HepG2 (cell line): ENCODE measurements around the gene RAN. TPM values are rescaled to one million over a fixed set of nuclear protein-coding genes. Genes with fewer than 3 reads are reported as not detected.

Experiments
- AHR ChIP-seq: IDR thresholded peaks from 2 replicates; pipeline ENCODE4 v1.6.1; 2018; ENCODE audit warnings: missing genetic modification reagents, missing compliant biosample characterization
- ARHGAP35 ChIP-seq: sonication (generic); formaldehyde crosslinking; IDR thresholded peaks from 2 replicates; pipeline ENCODE4 v1.9.0; 2022; ENCODE audit warnings: mild to moderate bottlenecking, inconsistent platforms, moderate library complexity, missing genetic modification reagents, borderline replicate concordance
- GATAD2A ChIP-seq: IDR thresholded peaks from 2 replicates; pipeline ENCODE4 v1.6.1; 2016
- HOXA3 ChIP-seq: sonication (generic); formaldehyde crosslinking; IDR thresholded peaks from 2 replicates; pipeline ENCODE4 v1.5.0; 2020; ENCODE audit warnings: missing genetic modification reagents
- PATZ1 ChIP-seq: sonication (generic); formaldehyde crosslinking; IDR thresholded peaks from 2 replicates; pipeline ENCODE4 v1.4.0; 2020; ENCODE audit warnings: missing genetic modification reagents
- SMAD1 ChIP-seq: sonication (generic); formaldehyde crosslinking; IDR thresholded peaks from 2 replicates; pipeline ENCODE4 v1.4.0; 2020; ENCODE audit warnings: missing genetic modification reagents, low read depth, mild to moderate bottlenecking, borderline replicate concordance
- SP4 ChIP-seq: sonication (generic); formaldehyde crosslinking; IDR thresholded peaks from 2 replicates; pipeline ENCODE4 v1.8.1; 2023; ENCODE audit warnings: mild to moderate bottlenecking, missing genetic modification reagents
- TRIM24 ChIP-seq: sonication (generic); formaldehyde crosslinking; IDR thresholded peaks from 2 replicates; pipeline ENCODE4 v1.8.0; 2022; ENCODE audit warnings: mild to moderate bottlenecking, missing genetic modification reagents
- USF2 ChIP-seq, 2 experiments: sonication (generic) in 1 of 2; formaldehyde crosslinking in 1 of 2; IDR thresholded peaks; 2 replicates each; pipeline versions ENCODE4 v1.5.1 to v1.6.1; 2011 to 2020; ENCODE audit warnings: borderline replicate concordance in 1 of 2, low read depth in 1 of 2, low read length in 1 of 2, mild to moderate bottlenecking in 1 of 2, missing genetic modification reagents in 1 of 2, moderate library complexity in 1 of 2
- ZNF142 ChIP-seq: sonication (generic); formaldehyde crosslinking; IDR thresholded peaks from 2 replicates; pipeline ENCODE4 v1.4.0; 2020; ENCODE audit warnings: missing genetic modification reagents
- ZNF891 ChIP-seq: sonication (generic); formaldehyde crosslinking; IDR thresholded peaks from 2 replicates; pipeline ENCODE4 v1.5.0; 2020; ENCODE audit warnings: mild to moderate bottlenecking, missing genetic modification reagents
- polyA plus RNA-seq, 8 experiments: library from polyadenylated mRNA; depleted of rRNA in 3 of 8; stranded (reverse) in 7 of 8; unstranded in 1 of 8; fragments of >200 nt; fragmentation: Illumina TruSeq in 4 of 8; extraction: Trizol in 4 of 8; gene quantifications; 2 replicates each; pipeline versions ENCODE4 v1.2.1 to v1.2.3, GENCODE V29; 2011 to 2016; ENCODE audit warnings: low read depth in 4 of 8, missing spikeins in 1 of 8, mixed read lengths in 1 of 8; ENCODE audit not compliant: insufficient read depth in 1 of 8
- total RNA-seq, 5 experiments: library from RNA; depleted of rRNA; stranded (reverse); fragments of >200 nt; fragmentation: Illumina TruSeq; extraction: Trizol; gene quantifications; 2 replicates each; pipeline ENCODE4 v1.2.3, GENCODE V29; 2016; ENCODE audit warnings: low read depth in 1 of 5
- TF ChIP-seq, protein P1 (sequence below): sonication (generic); formaldehyde crosslinking; IDR thresholded peaks from 2 replicates; pipeline ENCODE4 v1.8.0; 2022; ENCODE audit warnings: mild to moderate bottlenecking, missing genetic modification reagents, borderline replicate concordance

RAN gene
- total and polyA plus RNA-seq, 2 of the 13 experiments (the other 11 are each of a cell fraction or from before 2014, with no cell fraction given): 1,335 to 1,630 TPM

GRCh38 chr12:130826151-130826801 is 45.6 kb upstream of the RAN start (continued):
- TF ChIP-seq ZNF142 (CRISPR knock-in tag): no peak
- no peak for TF ChIP-seq AHR (CRISPR knock-in tag)
- no peak for TF ChIP-seq SMAD1 (CRISPR knock-in tag)
- TF ChIP-seq TRIM24 (CRISPR knock-in tag): no peak
- peak; percentile 63; the same call in 1 of the 2 replicates for TF ChIP-seq ZNF891 (CRISPR knock-in tag)
- no peak for TF ChIP-seq ARHGAP35 (CRISPR knock-in tag)
- peak; percentile 62; the same call in 1 of the 2 replicates for TF ChIP-seq HOXA3 (CRISPR knock-in tag)
- TF ChIP-seq USF2 (IDR thresholded peaks at IDR 0.05; ENCODE audit: low read depth, low read length): no peak
- peak; percentile 45; the same call in 1 of the 2 replicates for TF ChIP-seq USF2 (CRISPR knock-in tag; IDR thresholded peaks at IDR 0.05; ENCODE audit: borderline replicate concordance)
- TF ChIP-seq GATAD2A (CRISPR knock-in tag): peak; percentile 39; the same call in 1 of the 2 replicates
- TF ChIP-seq PATZ1 (CRISPR knock-in tag): 0 out of 2 replicates have a peak, but pooled peaks have one; percentile 32
- TF ChIP-seq, protein P1, sequence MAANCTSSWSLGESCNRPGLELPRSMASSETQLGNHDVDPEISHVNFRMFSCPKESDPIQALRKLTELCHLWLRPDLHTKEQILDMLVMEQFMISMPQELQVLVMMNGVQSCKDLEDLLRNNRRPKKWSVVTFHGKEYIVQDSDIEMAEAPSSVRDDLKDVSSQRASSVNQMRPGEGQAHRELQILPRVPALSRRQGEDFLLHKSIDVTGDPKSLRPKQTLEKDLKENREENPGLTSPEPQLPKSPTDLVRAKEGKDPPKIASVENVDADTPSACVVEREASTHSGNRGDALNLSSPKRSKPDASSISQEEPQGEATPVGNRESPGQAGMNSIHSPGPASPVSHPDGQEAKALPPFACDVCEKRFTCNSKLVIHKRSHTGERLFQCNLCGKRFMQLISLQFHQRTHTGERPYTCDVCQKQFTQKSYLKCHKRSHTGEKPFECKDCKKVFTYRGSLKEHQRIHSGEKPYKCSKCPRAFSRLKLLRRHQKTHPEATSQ (CRISPR knock-in tag): no peak
- TF ChIP-seq SP4 (CRISPR knock-in tag): 0 out of 2 replicates have a peak, but pooled peaks have one; percentile 27
